Central memory CD8-positive, alpha-beta T cell (primary cell): ENCODE measurements around the gene MAP2K6.
"Not testable (repeated sequence)": the region's sequence is repeated elsewhere in the genome, so short reads cannot be mapped to it uniquely, and the experiment has no call there.

Experiments
- ATAC-seq: fragments of 150-1000 bp; cut with Tn5 transposase; replicated peaks from 2 replicates; pipeline ENCODE4 v1.10.0; 2022; ENCODE audit warnings: mild to moderate bottlenecking, moderate FRiP score, moderate number of reproducible peaks; ENCODE audit not compliant: poor library complexity, severe bottlenecking; ENCODE audit errors: extremely low read depth
- DNase-seq, 2 donors: peaks; one replicate each; pipeline ENCODE4 v3.0.0; 2021; ENCODE audit warnings: low spot score in 2 of 2
- H3K27ac Mint-ChIP-seq: one replicate; pipeline ENCODE4 v1.8.0; 2022; ENCODE audit warnings: low read depth, mild to moderate bottlenecking, moderate library complexity, mixed read lengths
- H3K27me3 Mint-ChIP-seq: one replicate; pipeline ENCODE4 v1.8.0; 2022; ENCODE audit warnings: mixed read lengths
- H3K36me3 Mint-ChIP-seq: one replicate; pipeline ENCODE4 v1.8.0; 2022; ENCODE audit warnings: mild to moderate bottlenecking, moderate library complexity, mixed read lengths; ENCODE audit not compliant: insufficient read depth
- H3K4me1 Mint-ChIP-seq: one replicate; pipeline ENCODE4 v1.8.0; 2022; ENCODE audit warnings: mixed read lengths
- H3K4me3 Mint-ChIP-seq: one replicate; pipeline ENCODE4 v1.8.0; 2022; ENCODE audit warnings: mild to moderate bottlenecking, moderate library complexity, mixed read lengths
- H3K9me3 Mint-ChIP-seq: one replicate; pipeline ENCODE4 v1.8.0; 2022; ENCODE audit warnings: mixed read lengths

Gene MAP2K6

DNA sequence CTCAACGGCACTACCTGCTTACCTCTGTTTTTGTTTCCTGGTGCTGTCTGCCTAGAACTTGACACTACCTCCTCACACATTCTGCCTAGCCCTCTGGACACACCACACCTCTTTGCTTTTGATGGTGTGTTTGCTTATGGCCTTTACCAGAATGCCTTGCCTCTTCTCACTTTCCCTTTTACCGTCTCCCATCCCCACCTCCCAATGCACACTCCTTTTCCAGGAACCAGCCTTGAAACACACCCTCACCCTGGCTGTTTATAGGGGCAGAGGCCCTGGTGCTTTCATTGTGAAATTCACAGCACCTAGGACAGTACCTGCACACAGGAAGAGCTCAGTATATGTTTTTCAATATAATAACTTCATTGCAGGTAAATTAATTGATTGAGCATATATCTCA lies 56.2 kb downstream of the MAP2K6 start:
- peaks cover 38% of the 10 kb centered on the region for H3K4me1 Mint-ChIP-seq
- H3K4me3 Mint-ChIP-seq, result no peak overlapping the region
- H3K9me3 Mint-ChIP-seq, result no peaks in the 10 kb centered on the region
- no peak for DNase-seq
- no peak overlapping the region for H3K27ac Mint-ChIP-seq
- ATAC-seq, result no peak
- H3K27me3 Mint-ChIP-seq, result no peaks in the 10 kb centered on the region
- peaks cover 4% of the 10 kb centered on the region for H3K36me3 Mint-ChIP-seq

DNA sequence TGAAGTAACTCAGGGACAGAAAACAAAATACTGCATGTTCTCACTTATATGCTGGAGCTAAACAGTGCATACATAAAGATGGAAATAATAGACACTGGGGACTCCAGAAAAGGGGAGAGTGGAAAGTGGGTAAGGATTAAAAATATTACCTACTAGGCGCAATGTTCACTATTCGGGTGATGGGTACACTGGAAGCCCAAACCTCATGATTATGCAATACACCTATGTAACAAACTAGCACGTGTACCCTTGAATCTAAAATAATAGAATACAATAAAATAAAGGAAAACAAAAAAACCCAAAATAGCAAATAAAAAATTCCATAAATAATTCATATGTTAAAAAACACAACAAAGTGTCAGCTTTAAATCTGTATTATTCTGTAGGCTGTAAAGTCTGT lies 56.9 kb downstream of the MAP2K6 start:
- Mint-ChIP-seq H3K27me3 (no peaks in the 10 kb centered on the region), H3K27ac (no peak overlapping the region), H3K36me3 (peaks cover 4% of the 10 kb centered on the region), H3K9me3 (no peaks in the 10 kb centered on the region), H3K4me3 (no peak overlapping the region), H3K4me1 (peaks cover 36% of the 10 kb centered on the region)
- DNase-seq, result no peak
- ATAC-seq, result no peak

DNA sequence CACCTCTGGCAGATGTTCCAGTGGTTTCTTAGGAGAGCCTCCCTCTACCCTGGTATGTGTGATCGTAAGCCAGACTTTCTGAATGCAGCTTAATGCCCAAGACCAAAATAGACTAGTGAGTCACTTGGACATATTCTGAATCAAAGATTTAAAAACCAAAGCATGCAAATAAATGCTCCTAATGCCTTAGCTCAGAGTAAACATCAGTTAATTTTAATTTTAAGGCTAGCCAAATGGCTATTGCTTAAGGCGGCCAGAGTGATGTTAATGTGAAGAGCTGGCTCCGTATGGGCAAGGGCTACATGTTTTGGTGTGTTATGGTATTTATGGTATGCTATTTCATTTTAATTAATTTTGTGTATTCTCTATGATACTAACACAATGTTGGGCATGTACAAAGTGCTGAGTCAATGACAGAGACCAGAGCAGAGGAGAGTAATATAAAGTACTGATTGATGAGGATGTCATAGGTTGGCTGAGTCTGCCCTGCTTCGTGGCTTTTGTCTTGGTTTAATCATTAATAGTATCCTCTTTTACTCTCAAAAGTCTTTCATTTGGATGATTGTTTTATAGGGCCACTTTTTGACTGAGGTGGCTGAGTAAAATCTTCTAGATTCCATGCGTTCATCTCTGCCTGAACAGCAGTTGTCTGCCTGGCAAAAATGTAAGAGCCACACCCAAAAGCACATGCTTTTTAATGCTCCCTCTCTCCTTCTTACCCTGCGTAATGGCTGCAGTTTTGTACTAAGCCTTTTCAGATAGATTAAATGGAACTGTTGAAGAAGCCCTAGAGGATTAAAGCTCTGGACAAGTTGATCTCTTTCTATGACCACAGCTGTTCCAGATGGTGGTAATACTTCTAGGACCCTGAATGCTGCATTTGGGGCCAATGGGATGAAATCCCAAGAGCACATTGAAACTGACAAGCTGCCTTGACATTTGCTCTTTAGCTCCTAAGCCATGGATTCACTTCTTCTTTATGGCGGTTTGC lies 59.6 kb downstream of the MAP2K6 start:
- peaks cover 33% of the 10 kb centered on the region for H3K4me1 Mint-ChIP-seq
- no peak overlapping the region for H3K27ac Mint-ChIP-seq
- ATAC-seq (no peak), DNase-seq (no peak)
- no peaks in the 10 kb centered on the region for H3K9me3 Mint-ChIP-seq
- no peak overlapping the region for H3K4me3 Mint-ChIP-seq
- no peaks in the 10 kb centered on the region for H3K27me3 Mint-ChIP-seq
- H3K36me3 Mint-ChIP-seq, result peaks cover 3% of the 10 kb centered on the region

DNA sequence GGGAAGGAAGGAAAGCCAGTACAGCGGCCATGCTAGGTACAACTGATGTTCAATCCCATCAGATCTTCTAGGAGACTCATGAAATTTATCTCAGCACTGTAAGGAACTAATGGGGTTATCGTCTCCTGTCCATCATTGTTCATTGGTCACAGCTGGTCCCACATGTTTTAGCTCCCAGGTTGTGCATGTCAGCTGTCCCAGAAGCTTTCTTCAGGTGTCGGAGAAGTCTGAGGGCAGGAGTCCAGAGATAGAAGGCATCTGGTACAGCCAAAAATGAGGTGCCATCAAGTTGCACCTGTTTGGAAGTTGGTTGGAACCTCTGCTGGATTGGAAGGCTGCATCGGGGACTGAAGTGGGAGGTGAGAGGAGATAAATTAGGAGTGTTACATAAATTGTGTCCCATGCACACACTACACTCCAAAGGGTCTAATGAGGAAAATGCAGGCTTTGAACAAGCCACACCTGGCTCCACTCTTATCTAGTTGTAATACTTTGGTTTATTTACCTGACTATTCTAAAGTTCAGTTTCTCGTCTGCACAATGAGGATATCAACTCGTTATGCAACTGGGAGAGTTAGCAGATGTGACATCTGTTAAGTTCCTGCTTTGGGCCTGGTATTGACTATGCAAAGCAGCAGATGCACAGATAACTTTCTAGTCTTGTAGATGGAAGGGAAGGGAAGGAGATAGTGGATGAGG lies 62.9 kb downstream of the MAP2K6 start:
- H3K4me3 Mint-ChIP-seq, result no peak overlapping the region

DNA sequence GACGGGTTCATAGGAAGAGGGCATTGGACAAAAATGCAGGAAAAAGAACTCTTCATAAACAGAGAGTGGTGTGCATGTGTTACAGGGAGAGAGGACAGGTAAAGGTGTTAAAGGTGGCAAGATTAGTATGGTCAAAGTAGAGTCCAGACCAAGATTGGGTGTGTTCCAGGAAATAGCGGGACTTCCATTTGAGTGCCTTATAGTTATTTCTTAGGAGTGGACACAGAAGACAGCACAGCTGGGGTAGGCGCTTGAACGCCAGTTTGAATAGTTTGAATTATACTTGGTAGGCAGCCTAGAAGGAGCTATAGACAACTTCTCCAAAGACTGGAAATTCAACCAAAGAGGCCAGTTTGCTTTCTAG lies 63.4 kb downstream of the MAP2K6 start:
- Mint-ChIP-seq H3K27me3 (no peaks in the 10 kb centered on the region), H3K4me3 (no peak overlapping the region), H3K9me3 (no peaks in the 10 kb centered on the region), H3K36me3 (peaks cover 3% of the 10 kb centered on the region), H3K27ac (no peak overlapping the region), H3K4me1 (peaks cover 19% of the 10 kb centered on the region)
- DNase-seq (no peak), ATAC-seq (no peak)

More for the DNA sequence above, 62.9 kb downstream of the MAP2K6 start:
- H3K4me1 Mint-ChIP-seq, result peaks cover 19% of the 10 kb centered on the region
- H3K27me3 Mint-ChIP-seq, result no peaks in the 10 kb centered on the region
- DNase-seq, result no peak
- H3K27ac Mint-ChIP-seq, result no peak overlapping the region
- no peaks in the 10 kb centered on the region for H3K9me3 Mint-ChIP-seq
- H3K36me3 Mint-ChIP-seq, result peaks cover 3% of the 10 kb centered on the region
- ATAC-seq, result no peak

DNA sequence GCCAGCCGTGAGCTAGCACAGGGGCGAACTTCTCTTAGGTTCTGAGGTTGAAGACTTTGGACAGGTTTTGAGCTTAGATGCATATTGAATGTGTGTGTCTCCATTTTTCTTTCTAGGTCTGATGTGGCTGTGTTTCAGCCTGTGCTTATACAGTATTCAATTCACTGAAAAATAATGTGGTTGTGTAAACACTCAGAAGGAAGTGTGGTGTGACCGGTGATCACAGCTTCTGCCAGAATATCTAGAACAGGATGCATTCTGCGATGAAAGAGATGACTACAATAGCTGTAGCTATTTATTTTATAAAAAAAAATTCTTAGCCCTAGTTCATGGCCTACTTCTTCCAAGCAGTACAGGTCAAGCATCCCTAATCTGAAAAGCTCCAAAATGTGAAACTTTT lies 64.4 kb downstream of the MAP2K6 start:
- H3K9me3 Mint-ChIP-seq, result no peaks in the 10 kb centered on the region
- peaks cover 3% of the 10 kb centered on the region for H3K36me3 Mint-ChIP-seq
- DNase-seq, result no peak
- H3K4me3 Mint-ChIP-seq, result no peak overlapping the region
- no peaks in the 10 kb centered on the region for H3K27me3 Mint-ChIP-seq
- peaks cover 19% of the 10 kb centered on the region for H3K4me1 Mint-ChIP-seq
- no peak overlapping the region for H3K27ac Mint-ChIP-seq
- ATAC-seq, result no peak

DNA sequence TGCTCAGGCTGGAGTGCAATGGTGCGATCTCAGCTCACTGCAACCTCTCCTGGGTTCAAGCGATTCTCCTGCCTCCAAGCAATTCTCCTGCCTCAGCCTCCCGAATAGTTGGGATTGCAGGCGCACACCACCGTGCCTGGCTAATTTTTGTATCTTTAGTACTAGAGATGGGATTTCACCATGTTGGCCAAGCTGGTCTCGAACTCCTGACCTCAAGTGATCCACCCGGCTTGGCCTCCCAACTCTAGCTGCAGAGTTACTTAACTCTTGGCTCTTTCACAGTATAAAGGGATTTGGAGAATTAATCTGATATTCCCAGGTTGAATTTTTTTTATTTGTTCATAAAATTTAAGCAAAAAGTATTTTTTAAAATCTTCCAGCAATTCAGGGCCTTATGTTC lies 65.3 kb downstream of the MAP2K6 start:
- ATAC-seq, H3K36me3 Mint-ChIP-seq, H3K27me3 Mint-ChIP-seq, H3K27ac Mint-ChIP-seq, H3K9me3 Mint-ChIP-seq, DNase-seq, H3K4me3 Mint-ChIP-seq: not testable (repeated sequence)
- peaks cover 23% of the 10 kb centered on the region for H3K4me1 Mint-ChIP-seq

DNA sequence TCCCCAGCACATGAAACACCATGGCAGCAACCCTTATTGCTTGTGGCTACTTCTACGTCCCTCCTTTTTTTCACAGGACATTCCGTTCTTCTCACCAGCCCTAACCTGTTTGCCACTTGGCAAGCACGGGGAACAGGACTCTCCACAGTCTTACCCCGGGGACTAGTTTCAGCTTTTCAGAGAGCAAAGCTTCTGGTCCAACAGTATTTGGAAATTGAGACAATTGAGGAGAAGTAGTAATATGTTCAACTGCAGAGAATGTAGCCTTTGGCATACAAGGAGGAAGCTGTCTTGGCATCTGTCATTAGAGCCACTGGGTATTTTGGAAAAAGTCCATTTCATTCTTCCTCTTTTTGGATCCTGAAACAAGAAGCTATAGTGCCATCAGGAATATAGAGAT lies 65.7 kb downstream of the MAP2K6 start:
- Mint-ChIP-seq H3K36me3 (peaks cover 3% of the 10 kb centered on the region), H3K4me1 (peaks cover 26% of the 10 kb centered on the region), H3K4me3 (no peak overlapping the region), H3K9me3 (no peaks in the 10 kb centered on the region), H3K27me3 (no peaks in the 10 kb centered on the region), H3K27ac (no peak overlapping the region)
- no peak for ATAC-seq
- no peak for DNase-seq

DNA sequence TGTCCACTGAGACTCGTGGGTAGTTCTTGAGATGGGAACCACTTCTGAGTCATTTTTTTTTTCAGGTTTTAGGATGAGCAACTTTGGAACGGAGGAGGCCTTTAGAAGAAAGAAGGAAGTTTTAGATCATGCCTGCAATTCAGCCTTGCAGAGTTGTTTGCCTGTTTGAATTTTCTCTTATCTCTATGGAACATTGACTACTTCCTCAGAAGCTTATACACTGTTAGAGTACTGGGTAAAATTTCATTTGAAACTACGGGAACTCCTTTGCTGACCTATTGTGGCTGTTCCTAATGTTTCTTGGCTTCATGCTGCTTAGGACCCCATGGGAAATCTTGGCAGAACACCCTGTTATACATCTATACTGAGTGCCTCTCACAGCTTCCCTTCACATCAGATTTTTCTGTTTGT lies 70.8 kb downstream of the MAP2K6 start:
- Mint-ChIP-seq H3K27ac (no peak overlapping the region), H3K9me3 (no peaks in the 10 kb centered on the region), H3K4me1 (peaks cover 16% of the 10 kb centered on the region), H3K36me3 (peaks cover 1% of the 10 kb centered on the region), H3K27me3 (no peaks in the 10 kb centered on the region), H3K4me3 (no peak overlapping the region)
- no peak for DNase-seq
- ATAC-seq, result no peak

DNA sequence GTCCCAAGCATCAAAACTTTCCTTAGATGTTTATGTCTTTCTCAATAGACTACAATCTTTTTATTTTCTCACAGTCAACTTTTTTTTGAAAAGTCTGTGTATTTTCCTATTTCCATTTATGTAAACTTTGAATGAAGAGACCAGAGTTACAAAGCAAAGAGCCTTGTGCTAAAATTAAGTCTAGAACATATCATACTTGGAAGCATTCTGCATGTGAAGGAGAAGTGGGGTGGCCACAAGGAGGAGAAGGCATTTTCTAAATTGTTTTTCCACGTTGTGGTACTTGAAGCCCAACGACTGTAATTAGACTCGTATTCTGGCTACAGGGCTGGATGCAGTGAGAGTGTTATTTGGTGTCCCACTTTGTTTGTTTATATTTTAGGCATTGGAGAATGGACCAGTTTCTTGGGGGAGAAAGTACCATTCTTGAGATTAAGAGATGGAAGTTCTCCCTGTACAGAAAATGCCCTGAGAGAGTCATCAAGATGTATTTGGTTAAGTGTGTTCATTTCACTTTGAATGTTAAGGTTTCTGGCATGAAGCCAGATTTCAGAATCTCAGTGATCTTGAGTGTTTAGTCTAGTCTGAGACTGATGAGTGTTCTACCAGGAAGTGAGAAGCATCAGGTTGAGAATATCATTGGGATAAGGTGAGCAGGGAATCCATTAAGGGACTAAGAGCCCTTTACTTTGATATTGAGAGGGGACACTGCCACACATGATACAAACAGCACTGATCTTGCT lies 71.6 kb downstream of the MAP2K6 start:
- ATAC-seq (no peak), DNase-seq (no peak)
- Mint-ChIP-seq H3K27ac (no peak overlapping the region), H3K36me3 (peaks cover 1% of the 10 kb centered on the region), H3K27me3 (no peaks in the 10 kb centered on the region), H3K9me3 (no peaks in the 10 kb centered on the region), H3K4me1 (peaks cover 18% of the 10 kb centered on the region), H3K4me3 (no peak overlapping the region)

DNA sequence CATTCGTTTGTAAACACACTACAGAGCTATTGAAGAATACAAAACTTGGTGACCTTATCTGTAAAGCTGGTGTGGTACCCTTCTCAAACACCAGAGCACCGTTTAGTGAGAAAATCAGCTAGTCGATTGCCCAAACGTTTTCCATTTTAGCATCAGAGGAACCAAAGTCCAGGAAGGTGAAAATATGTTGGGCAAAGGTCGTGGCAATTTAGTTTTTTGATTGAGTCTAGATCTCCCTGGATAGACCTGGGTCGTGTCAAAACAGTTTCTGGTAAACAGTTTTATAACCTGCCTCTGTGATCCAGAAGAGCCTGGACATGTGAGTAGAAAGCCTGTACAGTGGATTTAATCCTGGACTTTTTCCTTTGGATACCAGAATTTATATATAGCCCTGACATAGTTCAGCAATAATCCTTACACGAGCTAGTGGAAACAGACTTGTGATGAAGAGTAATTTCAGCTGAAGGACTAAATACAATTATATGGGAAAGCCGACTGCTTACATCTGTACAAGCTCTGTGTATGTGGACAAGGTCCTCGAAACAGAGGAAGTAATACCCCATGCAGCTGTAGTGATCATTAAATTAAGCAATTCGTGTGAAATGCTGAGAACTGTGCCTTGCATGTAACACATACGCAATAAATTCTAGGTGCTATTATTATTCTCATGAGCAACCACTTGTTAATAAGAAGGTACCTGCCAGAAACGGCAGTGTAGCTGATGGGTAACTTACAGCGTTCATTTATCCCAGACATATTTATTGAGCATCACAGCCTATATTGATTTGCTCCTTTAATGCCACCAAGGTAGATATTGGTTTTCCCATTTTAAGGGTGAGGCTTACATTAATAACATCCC lies 72.5 kb downstream of the MAP2K6 start:
- no peak overlapping the region for H3K27ac Mint-ChIP-seq
- ATAC-seq, result no peak
- peaks cover 1% of the 10 kb centered on the region for H3K36me3 Mint-ChIP-seq
- DNase-seq, result no peak
- H3K9me3 Mint-ChIP-seq, result no peaks in the 10 kb centered on the region
- H3K4me3 Mint-ChIP-seq, result no peak overlapping the region
- H3K4me1 Mint-ChIP-seq, result peaks cover 21% of the 10 kb centered on the region
- H3K27me3 Mint-ChIP-seq, result no peaks in the 10 kb centered on the region

DNA sequence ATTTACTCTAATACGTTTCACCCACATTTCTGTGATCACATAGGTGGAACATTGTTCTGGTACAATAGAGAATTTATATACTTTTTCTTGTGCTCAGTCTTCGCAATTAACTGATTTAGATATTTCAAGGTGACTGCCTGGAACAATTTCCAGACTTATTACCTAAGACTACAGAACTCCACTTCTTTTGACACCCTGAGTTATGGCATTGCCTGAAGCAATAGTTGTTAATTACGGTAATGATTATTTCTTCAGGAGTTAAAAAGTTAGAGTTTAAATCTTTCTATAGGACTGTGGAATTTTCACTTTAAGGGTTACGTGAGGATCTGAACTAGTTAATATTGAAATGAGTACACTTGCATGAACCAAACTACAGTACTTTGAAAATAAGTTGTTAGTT lies 74.8 kb downstream of the MAP2K6 start:
- H3K27ac Mint-ChIP-seq, result no peak overlapping the region
- no peak for DNase-seq
- H3K4me3 Mint-ChIP-seq, result no peak overlapping the region
- H3K27me3 Mint-ChIP-seq, result no peaks in the 10 kb centered on the region
- H3K9me3 Mint-ChIP-seq, result no peaks in the 10 kb centered on the region
- ATAC-seq, result no peak
- H3K4me1 Mint-ChIP-seq, result peaks cover 31% of the 10 kb centered on the region
- H3K36me3 Mint-ChIP-seq, result peaks cover 1% of the 10 kb centered on the region
